IMR-90 (cell line): ENCODE data around the gene CSTB. TPM values are rescaled to one million over a fixed set of nuclear protein-coding genes. Genes with fewer than 3 reads are reported as not detected.

Experiments used
- ATAC-seq: fragments of 200-7000 bp; cut with Tn5 transposase; 2 replicates; pipeline ENCODE4 v1.9.1; 2020; ENCODE audit warnings: low read depth, mild to moderate bottlenecking, moderate library complexity
- BruUV-seq: library from RNA; stranded (reverse); fragments of 400-500 nt; replicated peaks from 2 replicates; lab custom pipeline; 2021; lab: Mats Ljungman, UMichigan
- CTCF ChIA-PET: fragments of 300-600 bp; formaldehyde crosslinking; extraction: SDS; loops from one replicate; lab custom pipeline; 2021; ENCODE audit warnings: antibody characterized with exemption; lab: Yijun Ruan, JAX
- POLR2A ChIA-PET: fragments of 300-600 bp; sonication (Branson Sonifier 250); formaldehyde crosslinking; loops from one replicate; lab custom pipeline; 2022; ENCODE audit warnings: antibody characterized with exemption; ENCODE audit not compliant: unreplicated experiment; lab: Charles Lee
- DNase-seq: peaks from one replicate; pipeline ENCODE4 v3.0.0; 2013
- H2AFZ ChIP-seq: replicated peaks from 2 replicates; pipeline ENCODE3; 2013; ENCODE audit warnings: low read length, mild to moderate bottlenecking; ENCODE audit not compliant: poor library complexity
- H2AK5ac ChIP-seq: 2 replicates; pipeline ENCODE4 v1.6.1; 2013; ENCODE audit warnings: low read depth, low read length, inconsistent platforms
- H2AK9ac ChIP-seq: replicated peaks from 2 replicates; pipeline ENCODE3; 2013; ENCODE audit warnings: mild to moderate bottlenecking, low read depth, low read length, moderate library complexity; ENCODE audit not compliant: poor library complexity
- H2BK120ac ChIP-seq: 2 replicates; pipeline ENCODE4 v1.6.1; 2013; ENCODE audit warnings: low read depth, low read length, inconsistent platforms
- H2BK15ac ChIP-seq: 3 replicates; pipeline ENCODE4 v1.6.1; 2013; ENCODE audit warnings: low read depth, low read length, inconsistent platforms
- H2BK20ac ChIP-seq: 2 replicates; pipeline ENCODE4 v1.6.1; 2013; ENCODE audit warnings: low read depth, mild to moderate bottlenecking, inconsistent platforms, low read length, moderate library complexity
- H2BK5ac ChIP-seq: 2 replicates; pipeline ENCODE4 v1.6.1; 2013; ENCODE audit warnings: mild to moderate bottlenecking, low read depth, low read length, inconsistent platforms; ENCODE audit not compliant: poor library complexity, severe bottlenecking
- H3K14ac ChIP-seq: replicated peaks from 2 replicates; pipeline ENCODE4 v1.6.1; 2013; ENCODE audit warnings: low read depth, low read length, inconsistent platforms
- H3K18ac ChIP-seq: 2 replicates; pipeline ENCODE4 v1.6.1; 2013; ENCODE audit warnings: low read depth, low read length, control low read depth
- H3K23ac ChIP-seq: 2 replicates; pipeline ENCODE4 v1.6.1; 2013; ENCODE audit warnings: low read depth, low read length, inconsistent platforms
- H3K27ac ChIP-seq: 2 replicates; pipeline ENCODE4 v1.5.1; 2013; ENCODE audit warnings: mild to moderate bottlenecking, control low read depth, low read length; ENCODE audit not compliant: insufficient read depth
- H3K27me3 ChIP-seq: 2 replicates; pipeline ENCODE4 v1.6.1; 2013; ENCODE audit warnings: low read length; ENCODE audit not compliant: control insufficient read depth, insufficient read depth
- H3K36me3 ChIP-seq: 2 replicates; pipeline ENCODE4 v1.6.1; 2013; ENCODE audit warnings: low read length, mixed read lengths; ENCODE audit not compliant: control insufficient read depth, insufficient read depth
- H3K4ac ChIP-seq: 2 replicates; pipeline ENCODE4 v1.6.1; 2013; ENCODE audit warnings: low read depth, low read length, inconsistent platforms
- H3K4me1 ChIP-seq: 2 replicates; pipeline ENCODE4 v1.6.1; 2013; ENCODE audit warnings: low read length, mixed read lengths; ENCODE audit not compliant: control insufficient read depth, insufficient read depth
- H3K4me2 ChIP-seq: 2 replicates; pipeline ENCODE4 v1.6.1; 2013; ENCODE audit warnings: low read depth, mild to moderate bottlenecking, control low read depth, low read length, moderate library complexity
- H3K4me3 ChIP-seq: 2 replicates; pipeline ENCODE4 v1.5.1; 2013; ENCODE audit warnings: low read depth, mild to moderate bottlenecking, control low read depth, low read length, moderate library complexity; ENCODE audit not compliant: insufficient read depth
- H3K56ac ChIP-seq: 2 replicates; pipeline ENCODE4 v1.6.1; 2013; ENCODE audit warnings: low read length, inconsistent platforms; ENCODE audit not compliant: insufficient read depth; ENCODE audit errors: extremely low read depth
- H3K79me1 ChIP-seq, 2 experiments: 2 replicates each; pipeline ENCODE4 v1.6.1; 2013; ENCODE audit warnings: low read length in 2 of 2, inconsistent platforms in 1 of 2, low read depth in 1 of 2
- H3K9ac ChIP-seq: 2 replicates; pipeline ENCODE4 v1.6.1; 2013; ENCODE audit warnings: low read depth, low read length, control low read depth
- H3K9me1 ChIP-seq: 2 replicates; pipeline ENCODE4 v1.6.1; 2013; ENCODE audit warnings: low read length, inconsistent platforms; ENCODE audit not compliant: insufficient read depth
- H3K9me3 ChIP-seq: 2 replicates; pipeline ENCODE4 v1.6.1; 2013; ENCODE audit warnings: low read length; ENCODE audit not compliant: control insufficient read depth, insufficient read depth
- H4K20me1 ChIP-seq: 2 replicates; pipeline ENCODE4 v1.6.1; 2013; ENCODE audit warnings: low read length, inconsistent platforms; ENCODE audit not compliant: insufficient read depth
- H4K5ac ChIP-seq: 2 replicates; pipeline ENCODE4 v1.6.1; 2013; ENCODE audit warnings: mild to moderate bottlenecking, low read depth, low read length, control low read depth
- H4K8ac ChIP-seq, 2 experiments: 2 replicates each; pipeline ENCODE4 v1.6.1; 2013; ENCODE audit warnings: low read depth in 2 of 2, low read length in 2 of 2, control low read depth in 1 of 2, inconsistent platforms in 1 of 2
- H4K91ac ChIP-seq: 2 replicates; pipeline ENCODE4 v1.6.1; 2013; ENCODE audit warnings: low read depth, low read length, inconsistent platforms; ENCODE audit not compliant: insufficient read depth
- CEBPB ChIP-seq: IDR thresholded peaks from 2 replicates; pipeline ENCODE4 v1.6.1; 2012; ENCODE audit warnings: low read depth, low read length, improper control_type of control experiment
- CHD1 ChIP-seq: IDR thresholded peaks from 2 replicates; pipeline ENCODE4 v1.6.1; 2012; ENCODE audit warnings: low read depth, low read length, improper control_type of control experiment
- CTCF ChIP-seq: conservative IDR thresholded peaks from 2 replicates; pipeline ENCODE4 v1.5.1; 2012; ENCODE audit warnings: mild to moderate bottlenecking, low read depth, low read length, improper control_type of control experiment
- ELK1 ChIP-seq: fragments of 150-350 bp; IDR thresholded peaks from 2 replicates; pipeline ENCODE4 v1.6.1; 2016; ENCODE audit warnings: low read depth, mild to moderate bottlenecking, low read length, moderate library complexity, borderline replicate concordance
- FOS ChIP-seq: fragments of 150-350 bp; IDR thresholded peaks from 2 replicates; pipeline ENCODE4 v1.6.1; 2016; ENCODE audit warnings: low read depth, low read length
- MAFK ChIP-seq: IDR thresholded peaks from 2 replicates; pipeline ENCODE4 v1.6.1; 2012; ENCODE audit warnings: low read depth, low read length, improper control_type of control experiment
- MAZ ChIP-seq: IDR thresholded peaks from 2 replicates; pipeline ENCODE4 v1.6.1; 2012; ENCODE audit warnings: low read depth, mild to moderate bottlenecking, low read length, improper control_type of control experiment, moderate library complexity, borderline replicate concordance
- MXI1 ChIP-seq: IDR thresholded peaks from 2 replicates; pipeline ENCODE4 v1.6.1; 2012; ENCODE audit warnings: low read depth, mild to moderate bottlenecking, low read length, moderate library complexity, borderline replicate concordance
- NFE2L2 ChIP-seq: fragments of 150-350 bp; IDR thresholded peaks from 2 replicates; pipeline ENCODE4 v1.6.1; 2016; ENCODE audit warnings: low read depth, mild to moderate bottlenecking, low read length
- RAD21 ChIP-seq: IDR thresholded peaks from 2 replicates; pipeline ENCODE4 v1.6.1; 2012; ENCODE audit warnings: low read length, improper control_type of control experiment
- RCOR1 ChIP-seq: IDR thresholded peaks from 2 replicates; pipeline ENCODE4 v1.6.1; 2012; ENCODE audit warnings: mild to moderate bottlenecking, low read length, improper control_type of control experiment; ENCODE audit not compliant: insufficient replicate concordance
- RFX5 ChIP-seq: IDR thresholded peaks from 2 replicates; pipeline ENCODE4 v1.8.0; 2012; ENCODE audit warnings: low read depth, mild to moderate bottlenecking, low read length, moderate library complexity
- SMC3 ChIP-seq: fragments of 150-350 bp; IDR thresholded peaks from 2 replicates; pipeline ENCODE4 v1.6.1; 2016; ENCODE audit warnings: low read depth, mild to moderate bottlenecking, antibody characterized with exemption, low read length, moderate library complexity
- USF2 ChIP-seq: fragments of 150-350 bp; IDR thresholded peaks from 2 replicates; pipeline ENCODE4 v1.6.1; 2017; ENCODE audit warnings: mild to moderate bottlenecking, antibody characterized with exemption, low read length, low read depth
- WGBS, 2 experiments: methylation state at CpG; one replicate each; pipeline versions ENCODE4 v1.1.5 to v1.1.7; 2013; ENCODE audit warnings: missing lambda C conversion rate in 2 of 2; ENCODE audit not compliant: insufficient read length in 1 of 2; ENCODE audit errors: extremely low coverage in 2 of 2; 5-methylcytosine and 5-hydroxymethylcytosine counted together
- dilution Hi-C: fragments of 300-500 bp; cut with HindIII; formaldehyde crosslinking; loops from one replicate; pipeline ENCODE4 v1.14.3; 2018; ENCODE audit warnings: low sequenced_read_pairs; ENCODE audit not compliant: unreplicated experiment
- in situ Hi-C: fragments of 300-500 bp; cut with MboI; formaldehyde crosslinking; loops from 3 replicates; pipeline ENCODE4 v1.14.3; 2019; ENCODE audit warnings: low sequenced_read_pairs, inconsistent platforms, mixed read lengths
- intact Hi-C: fragments of 100-400 bp; cut with micrococcal nuclease; formaldehyde crosslinking; loops from 2 replicates; pipeline ENCODE4 v1.10.0; 2022
- polyA plus RNA-seq, 3 experiments: library from polyadenylated mRNA; depleted of rRNA; stranded (reverse); fragments of >200 nt; gene quantifications; 2 replicates each; pipeline ENCODE4 v1.2.3, GENCODE V29; 2012; ENCODE audit warnings: low replicate concordance in 1 of 3
- total RNA-seq: library from RNA; depleted of rRNA; stranded (reverse); fragments of >200 nt; gene quantifications from 2 replicates; pipeline ENCODE4 v1.2.3, GENCODE V29; 2012

Gene CSTB
- total and polyA plus RNA-seq, 2 of the 4 experiments (the other 2 are of a cell fraction): 6.1 to 71.7 TPM

- Histone ChIP-seq H2AK9ac (peak overlapping the region; percentile 16), H3K4me1 (peaks cover 3% of the 10 kb centered on the region; the same call in 1 of the 2 replicates), H2AK5ac (no peak overlapping the region), H3K4me3 (no peak overlapping the region), H3K4ac (no peak overlapping the region), H2BK5ac (no peak overlapping the region), H4K5ac (no peak overlapping the region), H3K9me1 (peaks cover 2% of the 10 kb centered on the region; the same call in 1 of the 2 replicates), H2BK120ac (no peak overlapping the region), H2BK15ac (no peak overlapping the region), H3K27ac (no peak overlapping the region), H3K4me2 (no peak overlapping the region), H3K79me1 (no peaks in the 10 kb centered on the region), H3K36me3 (no peaks in the 10 kb centered on the region), H2BK20ac (no peak overlapping the region), H3K9ac (no peak overlapping the region), H3K14ac (no peak overlapping the region), H2AFZ (no peak overlapping the region), H3K18ac (no peak overlapping the region), H4K8ac (no peak overlapping the region), H3K23ac (no peak overlapping the region), H4K91ac (no peak overlapping the region), H3K27me3 (no peaks in the 10 kb centered on the region; the same call in 1 of the 2 replicates), H3K9me3 (peaks cover 10% of the 10 kb centered on the region), H3K56ac (no peak overlapping the region), H4K20me1 (no peaks in the 10 kb centered on the region)
- in situ Hi-C loops (no loop called here), dilution Hi-C loops (no loop called here), intact Hi-C loops (no loop called here)
- CTCF ChIA-PET: no interaction called here
- ATAC-seq (no peak), DNase-seq (no peak)
- POLR2A ChIA-PET: no interaction called here
- 81% methylated on average over 9 of the region's 25 CpGs; no CpG with 5 or more reads in 1 of the 2 experiments for WGBS, 2 experiments
- no TSS peak for BruUV-seq
- no peak for TF ChIP-seq MAFK
- no peak for TF ChIP-seq USF2
- no peak for TF ChIP-seq CTCF
- no peak for TF ChIP-seq FOS
- no peak for TF ChIP-seq CEBPB
- no peak for TF ChIP-seq RAD21
- TF ChIP-seq CHD1: no peak
- TF ChIP-seq MAZ: no peak
- no peak for TF ChIP-seq RCOR1
- no peak for TF ChIP-seq MXI1
- TF ChIP-seq ELK1: no peak
- no peak for TF ChIP-seq NFE2L2
- no peak for TF ChIP-seq SMC3
- TF ChIP-seq RFX5: no peak
Observed at GRCh38 chr21:43819511-43820405, 43.6 kb upstream of the CSTB start.
